Lung (tissue), 12 donors: ENCODE results near the gene NEAT1. TPM values are rescaled to one million over a fixed set of nuclear protein-coding genes. Genes with fewer than 3 reads are reported as not detected.

Source experiments
- ATAC-seq: fragments of 200-7000 bp; cut with Tn5 transposase; one replicate; pipeline ENCODE4 v1.9.1; 2020; ENCODE audit warnings: moderate number of reproducible peaks; ENCODE audit not compliant: insufficient read depth, low FRiP score
- DNase-seq, 3 donors: peaks; one replicate each; pipeline ENCODE4 v3.0.0-alpha.2; 2013 to 2017
- H3K27ac ChIP-seq, 2 donors: one replicate each; pipeline ENCODE4 v1.5.1; 2013; ENCODE audit warnings: mild to moderate bottlenecking in 2 of 2, moderate library complexity in 2 of 2, control low read depth in 1 of 2, inconsistent platforms in 1 of 2, low read depth in 1 of 2, low read length in 1 of 2
- H3K27me3 ChIP-seq, 3 donors: one replicate each; pipeline ENCODE4 v1.5.1; 2013; ENCODE audit warnings: low read length in 2 of 3; ENCODE audit not compliant: control insufficient read depth in 3 of 3, insufficient read depth in 3 of 3
- H3K36me3 ChIP-seq, 4 donors: one replicate each; pipeline ENCODE4 v1.5.1; 2013; ENCODE audit warnings: low read length in 4 of 4, mild to moderate bottlenecking in 1 of 4, moderate library complexity in 1 of 4; ENCODE audit not compliant: control insufficient read depth in 4 of 4, insufficient read depth in 4 of 4
- H3K4me1 ChIP-seq, 5 donors: one replicate each; pipeline ENCODE4 v1.5.1; 2013; ENCODE audit warnings: low read length in 5 of 5, mild to moderate bottlenecking in 2 of 5, moderate library complexity in 1 of 5; ENCODE audit not compliant: control insufficient read depth in 5 of 5, insufficient read depth in 5 of 5
- H3K4me3 ChIP-seq: one replicate; pipeline ENCODE4 v1.5.1; 2013; ENCODE audit warnings: mild to moderate bottlenecking, control low read depth, moderate library complexity
- H3K9ac ChIP-seq, 2 donors: one replicate each; pipeline ENCODE4 v1.5.1; 2013; ENCODE audit warnings: low read length in 2 of 2, control low read depth in 1 of 2; ENCODE audit not compliant: insufficient read depth in 1 of 2
- H3K9me3 ChIP-seq, 4 donors: one replicate each; pipeline ENCODE4 v1.5.1; 2013; ENCODE audit warnings: low read length in 3 of 4, mild to moderate bottlenecking in 1 of 4, moderate library complexity in 1 of 4; ENCODE audit not compliant: control insufficient read depth in 4 of 4, insufficient read depth in 3 of 4
- WGBS, 2 donors: extraction: QIAGEN DNeasy Blood & Tissue Kit; methylation state at CpG; one replicate each; pipeline ENCODE4 v1.1.7; 2013; 5-methylcytosine and 5-hydroxymethylcytosine counted together
- polyA plus RNA-seq, 2 donors: library from polyadenylated mRNA; stranded (reverse); fragments of 200-250 nt; gene quantifications; one replicate each; pipeline ENCODE4 v1.2.1, GENCODE V29; 2013
- total RNA-seq, 2 donors: library from RNA; depleted of rRNA in 1 of 2; stranded (reverse); fragments of >200 nt in 1 of 2; gene quantifications; one replicate each; pipeline ENCODE4 v1.2.1, GENCODE V29; 2014 to 2021
- TF ChIP-seq, protein P1 (sequence below): IDR thresholded peaks from 2 replicates; pipeline ENCODE4 v1.5.1; 2012; ENCODE audit warnings: mild to moderate bottlenecking; ENCODE audit errors: control extremely low read depth, extremely low read depth
- donor health status: control.
- donor health status: control.
- donor health status: Bipolar disorder and iron deficiency.
- donor health status: healthy.
- donor health status: DM: yes; HTN: yes; CAD: no.

The NEAT1 gene
- total and polyA plus RNA-seq, 4 donors = 481 to 1,176 (median 715) TPM

DNA sequence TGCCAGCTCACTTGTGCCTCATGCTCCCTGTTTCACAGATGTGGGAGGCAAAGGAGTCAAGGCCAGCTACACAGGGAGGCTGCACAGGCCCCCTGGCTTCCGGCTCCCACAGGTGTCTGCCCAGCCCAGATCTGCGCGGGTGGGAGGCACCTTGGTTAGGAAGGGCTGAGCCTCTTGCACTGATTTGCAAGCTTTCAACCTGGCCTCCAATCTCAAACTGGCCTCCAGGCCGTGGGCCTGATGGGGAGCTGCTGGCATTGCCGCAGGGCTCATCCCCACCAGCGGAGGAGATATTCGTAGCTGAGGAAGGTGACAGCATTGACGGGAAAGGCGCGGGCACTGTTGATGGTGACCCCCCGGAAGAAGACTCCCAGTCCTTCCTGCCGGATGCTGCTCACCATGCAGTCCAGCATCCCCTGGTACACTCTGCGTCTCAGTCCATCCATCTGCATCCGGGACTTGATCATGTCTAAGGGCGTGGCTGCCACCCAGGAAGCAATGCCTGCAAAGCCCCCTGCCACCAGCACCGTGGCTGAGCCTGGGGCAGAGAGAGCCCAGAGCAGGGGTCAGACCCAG lies 46.4 kb upstream of the NEAT1 start:
- H3K27me3 ChIP-seq = no peaks in the 10 kb centered on the region
- DNase-seq (no peak), ATAC-seq (no peak)
- no peak overlapping the region for H3K27ac ChIP-seq
- H3K36me3 ChIP-seq = no peaks in the 10 kb centered on the region
- no peak overlapping the region for H3K4me3 ChIP-seq
- H3K4me1 ChIP-seq = peaks cover 0 to 11% (median 0%) of the 10 kb centered on the region in 5 donors
- WGBS, 2 donors = 90 to 96% methylated on average over 16 of the region's 16 CpGs
- no peaks in the 10 kb centered on the region for H3K9me3 ChIP-seq
- no peak overlapping the region for H3K9ac ChIP-seq
- TF ChIP-seq, protein P1, sequence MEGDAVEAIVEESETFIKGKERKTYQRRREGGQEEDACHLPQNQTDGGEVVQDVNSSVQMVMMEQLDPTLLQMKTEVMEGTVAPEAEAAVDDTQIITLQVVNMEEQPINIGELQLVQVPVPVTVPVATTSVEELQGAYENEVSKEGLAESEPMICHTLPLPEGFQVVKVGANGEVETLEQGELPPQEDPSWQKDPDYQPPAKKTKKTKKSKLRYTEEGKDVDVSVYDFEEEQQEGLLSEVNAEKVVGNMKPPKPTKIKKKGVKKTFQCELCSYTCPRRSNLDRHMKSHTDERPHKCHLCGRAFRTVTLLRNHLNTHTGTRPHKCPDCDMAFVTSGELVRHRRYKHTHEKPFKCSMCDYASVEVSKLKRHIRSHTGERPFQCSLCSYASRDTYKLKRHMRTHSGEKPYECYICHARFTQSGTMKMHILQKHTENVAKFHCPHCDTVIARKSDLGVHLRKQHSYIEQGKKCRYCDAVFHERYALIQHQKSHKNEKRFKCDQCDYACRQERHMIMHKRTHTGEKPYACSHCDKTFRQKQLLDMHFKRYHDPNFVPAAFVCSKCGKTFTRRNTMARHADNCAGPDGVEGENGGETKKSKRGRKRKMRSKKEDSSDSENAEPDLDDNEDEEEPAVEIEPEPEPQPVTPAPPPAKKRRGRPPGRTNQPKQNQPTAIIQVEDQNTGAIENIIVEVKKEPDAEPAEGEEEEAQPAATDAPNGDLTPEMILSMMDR = no peak

DNA sequence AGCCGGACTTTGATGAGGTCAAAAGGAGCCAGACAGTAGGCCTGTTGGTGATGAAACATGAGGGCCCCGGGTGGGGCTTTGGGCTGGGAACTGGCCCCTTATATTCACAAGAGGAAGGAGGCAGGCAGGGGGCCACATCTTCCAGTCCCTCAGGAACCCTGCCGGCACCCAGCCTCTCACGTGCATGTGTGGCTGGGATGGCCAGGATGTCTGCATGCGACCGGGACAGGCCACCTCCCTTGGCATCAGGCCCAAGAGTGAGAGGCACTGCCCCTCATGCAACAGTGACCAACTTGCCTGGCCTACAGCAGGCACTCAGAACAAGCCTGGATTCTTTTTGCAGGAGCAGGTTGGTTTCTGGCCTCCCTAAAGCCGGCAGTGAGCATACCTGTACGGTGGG lies 45.6 kb upstream of the NEAT1 start:
- no peaks in the 10 kb centered on the region for H3K27me3 ChIP-seq
- H3K36me3 ChIP-seq = no peaks in the 10 kb centered on the region
- H3K4me1 ChIP-seq = peaks cover 0 to 16% (median 6%) of the 10 kb centered on the region in 5 donors
- DNase-seq (no peak), ATAC-seq (no peak)
- 69 to 77% methylated on average over 7 to 8 of the region's 8 CpGs for WGBS, 2 donors
- H3K9me3 ChIP-seq = no peaks in the 10 kb centered on the region
- TF ChIP-seq, protein P1 = no peak
- H3K9ac ChIP-seq = no peak overlapping the region
- H3K4me3 ChIP-seq = no peak overlapping the region
- H3K27ac ChIP-seq = no peak overlapping the region

DNA sequence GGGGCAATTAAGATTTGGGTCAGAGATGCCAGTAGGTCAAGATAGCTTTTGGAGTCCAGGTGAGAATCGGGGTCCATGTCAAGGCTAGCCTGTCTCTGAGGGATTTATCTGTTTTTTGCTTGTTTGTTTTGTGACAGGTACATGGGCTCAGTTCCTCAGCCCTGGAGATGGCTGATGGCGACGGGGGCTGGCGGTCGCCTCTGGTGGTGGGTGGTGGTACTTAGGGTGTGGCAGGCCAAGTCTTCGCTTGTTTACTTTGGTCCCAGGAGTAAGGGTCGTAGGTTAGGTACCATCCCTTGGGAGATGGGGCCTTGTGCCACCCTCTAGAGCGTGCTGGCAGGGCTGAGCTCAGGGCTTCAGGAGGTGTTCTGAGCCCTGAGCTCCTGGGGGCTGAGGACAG lies 44.8 kb upstream of the NEAT1 start:
- Histone ChIP-seq H3K4me1 (peaks cover 0 to 17% (median 6%) of the 10 kb centered on the region in 5 donors), H3K27me3 (no peaks in the 10 kb centered on the region), H3K4me3 (no peak overlapping the region), H3K9me3 (no peaks in the 10 kb centered on the region), H3K36me3 (no peaks in the 10 kb centered on the region), H3K9ac (no peak overlapping the region), H3K27ac (no peak overlapping the region)
- DNase-seq = no peak
- WGBS, 2 donors = 88 to 94% methylated on average over 8 of the region's 8 CpGs
- TF ChIP-seq, protein P1 = no peak
- ATAC-seq = no peak
